GM21786 (cell line): ENCODE measurements around the gene CIROP.
A peak's percentile ranks its signal among the peaks of the same experiment; 100 is the strongest.

Source experiments
- ATAC-seq: cut with Tn5 transposase; IDR thresholded peaks from one replicate; pipeline ENCODE4 v1.9.1; 2021; ENCODE audit not compliant: unreplicated experiment

CIROP gene

DNA sequence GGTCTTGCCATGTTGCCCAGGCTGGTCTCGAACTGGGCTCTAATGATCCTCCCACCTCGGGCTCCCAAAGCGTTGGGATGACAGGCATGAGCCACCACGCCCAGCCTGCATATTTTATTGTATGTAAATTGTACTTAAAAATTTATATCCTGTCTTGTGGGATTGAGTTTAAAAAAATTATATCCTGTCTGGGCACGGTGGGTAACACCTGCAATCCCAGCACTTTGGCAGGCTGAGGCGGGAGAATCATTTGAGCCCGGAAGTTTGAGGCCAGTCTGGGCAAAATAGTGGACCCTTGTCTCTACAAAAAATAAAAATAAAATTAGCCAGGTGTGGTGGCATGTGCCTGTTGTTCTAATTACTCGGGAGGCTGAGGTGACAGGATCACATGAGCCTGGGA is 28.2 kb upstream of the CIROP start:
- ATAC-seq, result no peak

DNA sequence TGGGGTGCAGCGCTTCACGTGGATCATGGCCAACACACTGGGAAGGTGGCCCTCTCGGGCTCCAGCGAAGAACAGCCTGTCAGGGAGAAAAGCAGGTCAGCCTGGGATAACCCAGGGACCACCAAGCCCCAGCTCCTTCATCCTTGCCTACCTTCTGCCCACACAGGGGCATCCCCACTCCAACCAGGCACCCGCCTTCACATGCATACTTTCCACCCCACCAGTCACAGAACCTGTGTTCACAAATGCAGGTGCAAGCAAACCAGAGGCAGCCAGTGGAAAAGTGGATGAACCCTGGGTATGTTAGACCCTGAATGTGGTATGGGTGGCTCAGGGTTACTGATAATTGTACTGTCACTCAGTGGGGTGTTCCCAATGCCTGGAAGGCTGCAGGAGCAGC is 26.7 kb upstream of the CIROP start:
- ATAC-seq, result no peak

DNA sequence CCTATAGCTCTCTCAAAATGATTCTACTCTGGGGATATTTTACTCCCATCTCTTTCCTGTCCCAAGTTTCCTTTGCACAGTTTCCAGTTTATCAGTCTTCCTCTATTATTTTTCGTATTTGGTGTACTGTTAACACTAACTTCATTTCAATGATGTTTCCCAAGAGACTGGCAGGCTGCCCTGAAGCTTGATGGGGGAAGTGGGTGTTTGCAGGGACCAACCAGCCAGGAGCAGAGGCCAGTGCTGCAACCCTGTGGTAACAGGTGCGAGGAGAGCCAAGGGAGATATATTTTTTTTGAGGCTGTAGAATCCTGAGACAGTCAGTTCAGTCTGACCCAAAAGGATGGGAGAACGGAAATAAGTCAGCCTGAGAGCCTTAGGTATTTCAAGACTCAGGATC is 26.1 kb upstream of the CIROP start:
- no peak for ATAC-seq

DNA sequence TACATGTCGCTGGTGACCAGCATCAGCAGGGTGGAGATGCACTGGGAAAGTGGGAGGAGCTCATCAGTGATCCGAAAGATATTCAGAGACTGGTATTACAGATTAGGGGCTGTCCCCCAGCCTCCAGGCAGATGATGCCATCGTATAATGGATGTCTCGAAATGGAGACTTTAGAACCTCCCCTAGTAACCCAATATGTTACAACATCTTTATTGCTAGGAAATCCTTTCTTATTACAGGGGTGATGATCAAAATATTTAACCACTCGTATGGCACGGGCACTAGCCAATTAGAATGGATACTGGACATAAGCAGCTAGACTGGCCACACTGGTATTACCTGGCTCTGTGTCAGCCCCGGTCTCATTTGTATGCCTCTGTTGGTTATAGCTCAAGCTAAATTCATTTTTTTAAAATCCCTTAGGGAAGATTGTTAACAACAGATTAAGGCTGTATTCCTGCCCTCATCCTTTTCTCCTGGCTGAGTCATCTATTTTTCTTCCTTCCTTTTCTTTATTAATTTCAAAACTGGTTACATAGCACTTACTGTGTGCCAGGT is 25.0 kb upstream of the CIROP start:
- no peak for ATAC-seq

DNA sequence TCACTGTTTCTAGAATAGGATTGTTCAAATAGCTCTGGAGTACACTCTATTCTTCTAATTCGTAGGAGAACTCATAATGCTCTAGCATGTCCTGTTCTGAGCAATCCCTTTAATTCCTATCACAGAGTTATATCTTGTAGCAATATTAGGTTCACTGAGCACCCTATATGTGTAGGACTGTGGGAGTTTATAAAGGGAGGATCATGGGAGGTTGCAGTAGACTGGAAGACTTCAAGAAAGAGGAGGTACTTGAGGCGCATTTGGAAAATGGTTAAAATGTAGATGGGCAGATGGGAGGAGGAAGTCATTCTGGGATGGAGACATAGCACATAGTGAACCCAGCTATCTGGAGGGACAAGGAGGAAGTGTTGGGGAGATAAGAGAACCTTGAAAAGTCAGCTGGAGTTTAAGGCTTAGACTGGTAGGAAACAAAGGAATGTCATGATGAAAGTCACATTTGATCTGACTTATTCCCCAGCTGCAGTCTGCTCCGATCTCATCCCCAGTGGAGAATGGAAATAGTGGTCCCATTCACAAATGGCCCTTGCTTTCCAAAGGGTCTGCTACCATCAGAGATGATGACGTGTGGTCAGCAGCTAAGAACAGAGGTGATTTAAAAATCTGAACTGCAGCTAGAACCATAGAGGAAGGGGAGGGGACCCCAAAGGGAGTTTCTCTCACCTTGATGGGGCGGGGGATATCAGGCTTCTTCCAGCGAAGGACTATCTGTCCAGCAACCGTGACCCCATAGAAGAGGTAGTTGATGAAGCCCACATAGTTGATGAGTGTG is 24.4 kb upstream of the CIROP start:
- no peak for ATAC-seq

DNA sequence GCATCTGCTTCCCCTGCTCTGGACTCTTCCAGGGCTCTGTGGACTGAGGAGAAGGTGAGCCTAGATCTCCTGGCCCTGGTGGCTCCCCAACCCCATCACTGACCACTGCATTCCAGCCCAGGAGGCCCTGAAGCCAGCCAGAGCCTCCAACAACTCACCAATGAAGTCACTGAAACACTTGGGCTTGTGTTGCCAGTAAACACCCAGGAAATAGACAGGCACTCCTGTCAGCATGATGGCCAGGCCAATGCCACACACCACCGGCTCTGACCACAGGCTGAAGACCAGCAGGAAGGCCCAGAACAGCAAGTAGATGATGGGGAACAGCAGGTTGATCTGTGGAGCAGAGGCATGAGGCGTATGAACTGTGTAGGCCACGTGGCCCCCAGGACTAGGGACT is 23.1 kb upstream of the CIROP start:
- ATAC-seq, result no peak

DNA sequence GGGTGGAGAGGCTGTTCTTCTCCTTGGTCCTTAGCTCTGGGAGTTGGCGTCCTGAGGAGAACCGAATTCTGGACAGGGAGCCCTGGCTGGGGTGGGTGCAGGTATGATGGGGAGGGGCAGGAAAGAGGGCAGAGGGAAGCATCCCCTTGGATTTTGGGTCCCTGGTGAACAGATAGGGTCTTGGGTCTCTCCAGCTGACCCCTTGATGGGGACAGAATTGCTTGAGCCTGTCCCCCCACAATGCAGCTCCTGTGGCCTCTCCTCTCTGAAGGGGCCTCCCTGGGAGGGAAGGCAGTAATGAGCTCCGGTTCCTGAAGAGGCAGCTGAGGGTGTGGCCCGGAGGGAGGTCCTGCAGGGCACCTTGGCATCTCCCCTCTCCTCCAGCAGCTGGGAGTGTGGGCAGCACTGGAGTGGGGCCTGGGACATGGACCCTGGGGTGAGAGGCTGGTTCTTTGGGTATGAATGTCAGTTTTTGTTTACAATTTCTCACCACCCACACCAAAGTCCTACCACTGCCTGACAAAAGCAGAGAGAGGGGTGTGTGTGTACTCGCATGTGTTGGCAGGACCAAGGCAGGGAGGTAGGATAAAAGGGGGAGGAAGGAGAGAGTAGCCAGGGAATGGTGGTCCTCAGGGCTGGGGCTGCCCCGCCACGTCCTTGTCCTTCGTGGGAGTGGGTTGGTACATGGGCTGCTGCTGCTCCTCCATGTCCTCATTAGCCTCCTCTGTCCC is 21.9 kb upstream of the CIROP start:
- no peak for ATAC-seq

DNA sequence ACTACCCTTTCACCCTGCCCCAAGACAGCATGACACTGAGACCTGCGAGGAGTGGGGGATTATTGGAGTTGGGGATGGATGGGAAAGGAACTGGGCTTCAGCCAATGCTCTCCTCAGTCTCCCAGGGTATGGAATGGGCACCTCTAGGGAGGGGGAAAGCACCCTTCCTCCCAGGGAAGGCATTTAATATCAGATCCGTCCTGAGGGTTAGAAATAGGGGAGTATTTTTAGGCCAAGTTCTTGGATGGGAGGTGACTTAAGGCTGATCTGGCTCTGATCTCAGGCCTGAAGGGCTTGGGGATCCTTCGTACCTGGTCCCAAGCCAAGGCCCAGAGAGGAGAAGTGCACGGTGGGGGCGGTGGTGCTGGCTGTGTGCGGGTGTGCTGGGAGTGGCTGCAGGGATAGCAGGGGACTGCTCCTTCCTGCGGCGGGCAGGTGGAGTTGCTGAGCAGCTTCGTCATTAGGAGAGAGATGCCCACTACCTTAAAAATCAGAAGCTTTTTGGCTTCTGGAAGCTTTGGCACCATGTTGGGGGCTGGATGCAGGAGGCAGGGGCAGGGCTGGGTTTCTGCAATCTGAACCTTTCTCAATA is 21.2 kb upstream of the CIROP start:
- ATAC-seq, result no peak

DNA sequence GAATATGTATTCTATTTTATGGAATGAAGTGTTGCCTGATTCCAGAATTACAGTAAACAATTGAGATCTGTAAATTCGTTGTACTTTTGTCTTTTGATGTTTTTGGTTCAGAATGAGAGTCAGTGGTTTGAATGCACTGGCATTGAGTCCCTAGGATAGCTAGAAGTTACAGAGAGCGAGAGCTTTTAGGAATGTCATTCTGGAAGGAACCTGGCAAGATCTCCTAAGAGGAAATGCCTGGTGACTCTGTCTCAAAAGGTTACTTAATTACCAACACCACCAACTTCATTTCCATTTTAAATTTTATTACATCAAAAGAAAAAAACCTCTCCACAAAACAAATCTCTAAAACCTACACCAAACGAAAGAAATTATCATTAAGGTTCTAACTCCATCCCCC is 20.2 kb upstream of the CIROP start:
- ATAC-seq, result no peak

DNA sequence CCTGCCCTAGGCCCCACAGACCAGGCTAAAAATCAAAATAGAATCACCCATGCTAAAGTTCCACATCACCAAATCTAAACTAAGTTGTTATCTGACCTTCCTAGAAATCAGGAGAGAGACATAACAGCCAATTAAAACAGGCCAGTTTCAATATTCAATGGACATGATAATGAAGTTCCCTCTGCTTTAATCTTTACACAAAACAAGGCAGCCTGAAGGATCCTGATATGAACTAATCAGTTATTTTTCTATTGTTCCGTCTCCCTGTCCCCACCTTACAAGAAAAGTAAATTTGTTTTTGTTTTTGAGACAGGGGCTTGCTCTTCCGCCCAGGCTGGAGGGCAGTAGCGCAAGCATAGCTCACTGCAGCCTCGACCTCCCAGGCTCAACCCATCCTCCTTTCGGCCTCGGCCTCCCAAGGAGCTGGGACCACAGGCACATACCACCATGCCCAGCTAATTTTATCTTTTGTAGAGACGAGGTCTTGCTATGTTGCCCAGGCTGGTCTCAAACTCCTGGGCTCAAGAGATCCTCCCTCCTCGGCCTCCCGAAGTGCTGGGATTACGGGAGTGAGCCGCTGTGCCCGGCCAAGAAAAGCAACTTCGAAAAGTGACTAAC is 19.7 kb upstream of the CIROP start:
- no peak for ATAC-seq

DNA sequence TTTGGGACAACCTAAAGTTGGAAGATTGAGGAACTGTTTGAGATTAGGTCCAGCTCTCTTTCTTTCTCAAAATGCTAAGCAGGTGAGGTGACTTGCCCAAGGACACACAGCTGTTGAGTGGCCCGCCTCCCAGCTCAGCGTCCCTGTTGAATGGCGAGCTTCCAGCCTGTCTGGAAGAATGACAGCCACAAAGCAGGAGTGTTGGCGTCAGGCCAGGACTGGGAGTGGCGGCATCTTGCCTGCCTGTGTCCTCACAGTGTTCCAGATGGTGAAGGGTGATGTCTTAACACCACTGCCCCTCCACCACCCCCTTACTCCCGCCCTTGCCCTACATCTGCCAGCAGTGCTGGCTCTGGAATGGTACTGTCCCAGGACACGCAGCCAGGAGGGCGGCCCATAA is 18.6 kb upstream of the CIROP start:
- no peak for ATAC-seq

DNA sequence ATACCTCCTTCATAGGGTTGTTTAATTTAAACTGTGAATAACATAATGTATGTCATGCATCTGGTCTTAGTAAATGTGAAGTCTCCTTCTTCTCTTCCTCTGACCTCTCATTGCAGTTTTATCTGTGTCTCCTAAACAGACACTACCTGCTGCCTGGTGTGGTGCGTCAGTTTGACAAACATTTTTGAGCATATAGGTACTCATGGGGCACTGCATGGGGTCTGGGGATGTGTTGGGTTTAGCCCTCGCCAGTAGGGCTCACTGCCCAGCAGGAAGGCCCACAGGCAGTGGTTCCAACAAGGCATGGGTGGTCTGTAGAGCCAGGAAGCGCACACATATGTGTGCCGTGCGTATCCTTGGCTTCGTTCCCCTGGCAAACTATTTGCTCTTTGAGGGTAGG is 17.3 kb upstream of the CIROP start:
- no peak for ATAC-seq

DNA sequence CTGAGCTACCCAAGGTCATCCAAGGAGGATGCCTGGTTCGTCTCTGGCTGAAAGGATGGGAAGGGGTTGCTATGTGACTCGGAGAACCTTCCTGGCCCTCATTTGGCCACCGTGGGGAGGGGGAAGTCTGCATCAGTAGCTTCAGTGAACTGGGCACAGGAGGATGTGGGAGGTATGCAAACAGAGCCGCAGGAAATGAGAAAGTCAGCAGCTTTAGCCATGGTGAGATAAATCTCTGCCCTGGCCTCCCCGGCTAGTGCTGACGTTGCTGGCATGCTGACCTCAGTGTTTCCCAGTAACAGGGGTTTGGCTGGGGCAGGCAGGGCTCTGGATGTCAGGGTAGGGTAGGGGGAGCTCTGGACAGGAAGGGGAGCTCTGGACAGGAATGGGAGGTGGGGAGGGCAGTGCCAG is 16.6 kb upstream of the CIROP start:
- peak; percentile 66 for ATAC-seq

DNA sequence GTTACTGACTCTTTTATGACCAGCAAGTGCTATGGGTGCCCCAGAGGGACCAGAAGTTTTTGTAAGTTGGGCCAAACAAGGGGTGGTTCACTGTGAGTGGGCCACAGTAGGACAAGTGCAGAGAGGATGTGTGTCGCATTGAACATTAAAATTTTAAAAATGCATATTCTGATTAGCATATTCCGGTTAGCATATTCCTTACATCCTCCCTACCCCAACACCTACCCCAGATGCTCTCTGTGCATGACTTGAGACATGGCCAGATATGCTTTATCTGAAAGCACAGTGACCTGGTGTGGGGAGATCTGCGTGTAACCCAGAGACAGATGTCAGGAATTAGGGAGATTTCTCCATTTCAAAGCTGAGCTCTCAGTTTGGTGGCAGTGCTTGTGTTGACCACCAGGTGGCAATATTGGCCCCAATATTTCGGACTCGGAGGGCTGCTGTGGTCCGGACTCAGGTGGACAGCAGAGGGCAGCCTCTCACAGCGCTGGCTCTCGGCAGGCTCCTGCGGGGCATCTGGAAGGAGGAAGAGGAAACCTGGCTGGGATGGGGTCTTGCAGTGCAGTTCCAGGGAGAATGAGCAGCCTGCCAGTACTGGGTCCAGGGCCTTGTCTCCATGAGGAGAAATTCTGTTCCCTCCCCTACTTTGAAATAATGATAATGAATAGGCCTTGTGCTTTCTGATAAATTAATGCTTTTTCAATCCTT is 15.9 kb upstream of the CIROP start:
- peak; percentile 65 for ATAC-seq

DNA sequence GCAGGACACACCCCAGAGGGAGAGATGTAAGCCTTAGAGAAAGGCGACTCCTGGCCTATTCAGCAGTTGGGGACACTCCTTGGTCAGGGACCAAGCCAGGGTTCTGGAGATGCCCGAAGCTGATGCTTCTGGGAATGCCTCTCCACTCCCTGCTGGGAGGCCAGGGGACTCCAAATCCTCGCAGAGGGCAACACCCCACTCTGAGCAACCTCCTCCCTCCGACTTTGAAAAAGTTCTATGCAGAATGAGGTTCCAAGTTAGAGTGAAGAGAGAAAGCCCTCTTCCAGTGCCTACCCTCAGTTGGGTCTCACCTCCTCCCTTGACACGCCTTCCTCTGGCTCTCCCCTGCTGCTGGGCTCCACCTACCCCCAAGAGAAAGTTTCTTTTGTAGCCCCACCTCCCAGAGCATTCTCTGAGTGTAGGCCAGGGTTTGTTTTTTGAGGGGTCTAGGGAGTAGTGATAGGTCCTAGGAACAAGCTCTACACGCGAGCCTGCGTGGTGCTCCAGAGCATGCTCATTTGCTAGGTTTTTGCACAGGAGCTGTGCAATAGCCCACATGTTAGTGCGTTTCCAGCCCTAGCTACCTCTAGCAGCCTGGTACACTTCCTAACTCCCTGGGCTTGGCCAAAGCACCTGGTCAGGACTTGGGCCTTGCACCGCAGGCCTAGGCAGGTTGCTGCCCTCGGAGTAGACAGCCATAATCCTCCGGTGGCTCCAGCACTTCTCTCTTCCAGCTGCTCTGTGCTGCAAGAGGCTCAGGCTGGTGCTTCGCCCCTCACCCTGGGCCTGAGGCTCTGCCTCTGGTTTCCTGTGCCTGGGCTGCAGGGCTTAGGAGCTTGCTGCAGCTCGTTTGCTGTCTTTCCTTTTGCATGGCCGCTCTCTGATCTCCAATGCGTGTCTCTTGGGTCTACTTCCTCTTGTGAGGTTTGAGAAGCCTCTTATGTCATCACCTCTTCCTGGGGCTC is 14.9 kb upstream of the CIROP start:
- no peak for ATAC-seq

DNA sequence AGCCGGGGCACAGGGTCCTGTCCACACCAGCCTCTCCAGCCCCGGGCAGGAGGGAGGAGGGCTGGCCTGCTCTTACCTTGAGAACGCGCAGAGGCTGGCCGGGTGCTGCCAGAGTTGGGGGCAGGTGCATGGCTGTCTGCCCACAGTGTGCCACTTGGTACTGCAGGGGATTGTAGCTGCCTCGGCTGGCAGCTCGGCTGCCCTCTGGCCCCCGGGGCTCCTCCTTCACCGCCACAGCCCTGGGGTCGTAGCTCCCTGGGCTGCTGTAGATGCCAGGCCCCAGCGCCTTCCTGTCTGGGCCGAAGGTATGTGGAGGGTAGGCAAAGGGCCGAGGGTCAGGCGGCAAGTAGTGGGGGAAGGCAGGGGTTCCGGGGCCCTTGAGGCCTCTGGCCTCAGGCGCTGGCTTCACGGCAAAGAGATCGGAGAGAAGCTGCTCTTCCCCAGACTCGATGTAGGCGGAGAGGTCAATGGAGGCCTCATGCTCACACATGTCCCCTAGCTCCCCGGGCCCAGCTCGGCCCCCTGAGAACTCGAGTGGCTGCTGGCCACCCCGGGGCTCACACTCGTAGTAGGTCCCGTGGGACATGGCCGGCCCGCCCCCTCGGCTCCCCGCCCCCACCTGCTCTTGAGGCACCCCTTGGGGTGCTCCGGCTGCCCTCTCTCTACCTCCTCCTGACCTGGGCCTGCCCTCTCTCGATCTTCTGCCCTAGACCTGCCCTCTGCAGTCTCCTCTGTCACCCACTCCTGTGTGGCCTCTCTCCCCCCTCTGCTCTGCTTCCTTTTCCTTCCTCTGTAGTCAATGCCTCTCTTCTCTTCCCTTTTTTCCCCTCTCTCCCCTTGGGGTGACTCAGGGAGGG is 13.9 kb upstream of the CIROP start, which contains the start of gene CEBPE:
TSS of gene CEBPE (minus strand) at position 750 of the 857 bp plus-strand sequence. CDS start at position 586, 164 bp downstream.
- no peak for ATAC-seq

DNA sequence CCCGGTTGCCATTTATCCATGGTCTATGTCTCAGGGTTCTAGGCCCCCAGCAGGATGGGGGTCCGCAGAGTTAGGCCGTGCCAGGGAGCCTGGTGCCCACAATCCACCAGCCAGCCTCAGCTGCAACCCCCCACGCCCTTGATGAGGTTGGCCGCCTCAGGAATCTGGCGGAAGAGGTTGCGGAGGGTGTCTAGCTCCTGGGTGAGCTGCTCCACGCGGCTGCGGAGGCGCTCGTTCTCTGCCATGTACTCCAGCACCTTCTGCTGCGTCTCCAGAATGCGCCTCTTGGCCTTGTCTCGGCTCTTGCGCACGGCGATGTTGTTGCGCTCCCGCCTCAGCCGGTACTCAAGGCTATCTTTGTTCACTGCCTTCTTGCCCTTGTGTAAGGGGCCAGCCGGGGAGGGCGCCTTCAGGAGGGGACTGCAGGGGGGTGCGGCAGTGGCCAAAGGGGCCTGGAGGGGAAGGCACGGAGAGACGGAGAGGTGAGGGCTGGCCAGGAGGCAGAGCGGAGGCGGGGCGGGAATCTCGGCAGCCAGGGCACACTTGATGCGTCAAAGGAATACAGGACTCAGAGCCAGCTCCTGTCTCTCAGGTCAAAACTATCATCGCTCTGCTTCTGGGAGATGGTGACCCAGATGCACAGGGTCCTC is 12.7 kb upstream of the CIROP start:
- ATAC-seq, result no peak

DNA sequence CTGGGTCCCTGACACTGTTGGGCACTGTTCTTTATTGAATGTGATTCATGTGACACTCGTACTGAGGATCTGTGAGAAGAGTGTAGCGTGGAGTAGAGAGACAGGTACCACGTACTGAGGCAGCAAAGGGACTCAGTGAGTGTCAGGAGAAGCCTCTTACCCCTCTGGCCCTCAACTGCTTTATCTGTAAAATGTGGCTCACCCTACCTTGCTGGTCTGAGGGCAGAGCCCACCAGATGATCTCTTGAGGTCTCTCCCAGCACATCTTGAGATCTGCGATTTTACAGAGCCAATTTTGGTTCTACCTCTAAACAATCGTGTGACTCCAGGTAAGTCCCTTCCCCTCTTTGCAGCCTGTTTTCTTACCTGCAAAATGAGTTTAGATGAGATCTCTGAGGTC is 11.1 kb upstream of the CIROP start:
- ATAC-seq, result no peak
